ENCODE results near the gene ZMYND8.
"Not testable (repeated sequence)": the region's sequence is repeated elsewhere in the genome, so short reads cannot be mapped to it uniquely, and the experiment has no call there.

The ZMYND8 gene

DNA sequence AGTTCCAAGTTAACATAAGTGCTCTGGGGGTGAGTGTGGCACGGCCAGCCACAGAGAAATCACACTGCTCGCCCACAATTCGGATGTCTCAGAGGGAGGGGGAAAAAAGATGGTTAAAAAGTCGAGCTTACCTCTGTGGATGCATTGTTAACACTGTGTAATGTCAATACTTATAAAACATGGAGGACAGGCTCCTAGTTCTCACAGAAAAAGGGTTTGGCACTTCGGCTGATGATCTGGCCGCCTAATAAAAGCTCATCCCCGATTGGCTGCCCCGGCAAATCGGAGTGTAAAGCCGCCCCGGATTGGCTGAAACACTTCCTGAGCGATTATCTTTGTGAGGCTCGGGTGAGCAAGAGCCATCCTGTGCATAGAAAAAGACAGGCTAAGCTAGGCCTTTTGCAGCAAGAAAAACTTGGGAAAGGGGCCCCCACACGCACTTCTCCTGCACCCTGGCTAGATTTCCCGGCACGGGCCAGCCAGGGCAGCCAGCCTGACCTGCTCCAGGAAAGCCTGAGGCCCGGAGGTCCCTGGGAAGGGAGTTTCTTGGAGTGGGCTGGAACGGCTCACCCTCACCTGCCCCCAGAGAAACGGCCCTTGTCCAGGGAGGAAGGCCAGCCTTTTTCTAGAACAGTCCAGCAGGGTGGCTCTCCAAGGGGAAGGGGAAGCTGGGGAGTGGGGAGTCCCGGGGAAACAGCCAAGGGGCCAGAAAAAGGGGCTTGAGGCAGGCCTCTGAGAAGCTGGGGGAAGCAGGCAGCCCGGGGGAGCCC is at the start of gene ZMYND8:
ZMYND8 (minus strand) TSS at position 174 of the 770 bp plus-strand sequence; CDS start at position 145, 29 bp downstream.
- DNase-seq (ENCODE audit: low spot score), result peak; percentile 95

DNA sequence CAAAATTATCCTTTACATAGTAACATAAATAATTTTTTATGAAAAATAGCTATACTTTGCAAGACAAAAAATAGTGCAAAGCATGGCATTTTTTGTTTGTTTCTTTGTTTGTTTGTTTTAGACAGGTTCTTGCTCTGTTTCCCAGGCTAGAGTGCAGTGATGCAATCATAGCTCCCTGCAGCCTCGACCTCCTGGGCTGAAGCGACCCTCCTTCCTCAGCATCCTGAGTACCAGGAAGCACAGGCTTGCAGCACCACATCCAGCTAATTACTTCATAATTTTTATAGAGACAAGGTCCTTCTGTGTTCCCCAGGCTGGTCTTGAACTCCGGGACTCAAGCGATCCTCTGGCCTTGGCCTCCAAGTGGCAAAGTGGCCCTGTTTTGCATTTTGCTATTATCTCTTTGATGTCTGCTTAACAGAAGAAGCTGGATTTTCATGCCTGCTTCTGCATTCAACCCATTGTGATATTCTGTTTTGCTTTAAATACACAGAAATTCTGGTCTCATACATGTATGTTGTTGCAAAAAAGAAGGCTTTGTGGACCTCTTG is 49.4 kb upstream of the ZMYND8 start:
- DNase-seq (ENCODE audit: low spot score), result no peak

DNA sequence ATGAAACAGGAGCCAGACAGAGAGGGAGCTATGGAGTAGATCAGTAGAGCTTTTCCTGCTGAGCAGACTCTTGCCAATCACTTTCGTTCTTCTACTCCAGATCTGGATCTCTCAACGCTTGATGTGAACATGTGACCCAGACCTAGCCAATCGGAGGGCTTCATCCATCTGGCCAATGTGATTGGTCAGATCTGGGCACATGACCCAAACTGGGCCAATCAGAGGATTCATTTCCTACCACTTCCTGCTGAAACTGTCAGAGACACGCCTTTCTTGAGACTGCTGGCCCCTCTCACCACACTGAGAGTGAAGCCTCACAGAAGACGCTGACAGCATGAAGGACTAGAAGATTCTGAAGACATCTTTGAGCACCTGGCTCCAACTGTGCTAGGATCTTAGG is 44.2 kb upstream of the ZMYND8 start:
- DNase-seq (ENCODE audit: low spot score), result no peak

DNA sequence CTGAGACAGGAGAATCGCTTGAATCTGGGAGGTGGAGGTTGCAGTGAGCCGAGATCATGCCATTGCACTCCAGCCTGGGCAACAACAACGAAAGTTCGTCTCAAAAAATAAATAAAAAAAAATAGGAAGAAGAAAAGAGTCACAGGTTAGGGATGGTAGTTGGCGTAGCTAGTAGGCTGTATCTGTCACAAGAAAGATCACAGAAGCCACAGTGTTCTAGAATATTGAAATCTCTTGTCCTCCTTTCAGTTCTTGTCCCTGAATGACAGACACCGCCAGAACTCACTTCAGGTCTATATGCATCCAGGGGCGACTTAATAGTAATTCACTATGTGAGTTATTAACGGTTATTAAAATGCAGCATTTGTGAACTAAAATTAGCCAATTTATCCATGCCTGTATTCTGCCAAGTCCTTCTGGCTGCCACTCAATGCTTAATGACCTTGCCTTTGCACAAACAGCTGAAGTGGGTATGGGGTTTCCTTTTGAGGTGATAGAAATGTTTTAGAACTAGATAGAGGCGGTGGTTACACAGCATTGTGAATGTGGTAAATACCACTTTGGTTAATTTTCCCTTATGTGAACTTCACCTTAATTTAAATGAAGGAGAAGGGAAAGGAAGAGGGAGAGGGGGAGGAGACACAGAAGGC is 41.3 kb upstream of the ZMYND8 start:
- DNase-seq (ENCODE audit: low spot score), result no peak

DNA sequence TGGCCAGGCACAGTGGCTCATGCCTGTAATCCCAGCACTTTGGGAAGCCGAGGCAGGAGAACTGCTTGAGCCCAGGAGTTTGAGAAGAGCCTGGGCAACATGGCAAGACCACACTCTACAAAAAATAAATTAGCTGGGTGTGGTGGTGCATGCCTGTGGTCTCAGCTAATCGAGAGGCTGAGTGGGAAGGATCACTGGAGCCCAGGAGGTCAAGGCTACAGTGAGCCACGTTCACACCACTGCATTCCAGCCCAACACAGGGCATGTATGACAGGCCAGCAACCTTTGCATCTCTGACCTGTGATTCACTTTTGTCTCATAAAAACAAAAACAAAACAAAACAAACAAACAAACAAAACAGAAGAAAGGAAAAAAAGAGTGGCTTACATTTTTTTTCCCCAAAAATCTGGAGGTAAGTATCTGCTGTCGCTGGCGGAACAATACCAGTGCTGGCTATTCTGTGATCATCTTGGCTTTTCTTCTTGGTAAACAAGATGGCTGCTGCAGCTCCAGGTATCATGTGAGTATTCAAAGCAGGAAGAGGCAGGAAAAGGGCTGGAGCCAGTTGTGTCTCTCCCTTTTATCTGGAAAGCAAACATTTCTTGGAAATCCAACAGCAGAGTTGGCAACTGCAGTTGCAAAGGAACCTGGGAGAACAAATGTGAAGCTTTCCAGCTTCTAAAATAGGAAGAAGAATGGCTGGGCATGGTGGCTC is 40.4 kb upstream of the ZMYND8 start:
- no peak for DNase-seq (ENCODE audit: low spot score)

DNA sequence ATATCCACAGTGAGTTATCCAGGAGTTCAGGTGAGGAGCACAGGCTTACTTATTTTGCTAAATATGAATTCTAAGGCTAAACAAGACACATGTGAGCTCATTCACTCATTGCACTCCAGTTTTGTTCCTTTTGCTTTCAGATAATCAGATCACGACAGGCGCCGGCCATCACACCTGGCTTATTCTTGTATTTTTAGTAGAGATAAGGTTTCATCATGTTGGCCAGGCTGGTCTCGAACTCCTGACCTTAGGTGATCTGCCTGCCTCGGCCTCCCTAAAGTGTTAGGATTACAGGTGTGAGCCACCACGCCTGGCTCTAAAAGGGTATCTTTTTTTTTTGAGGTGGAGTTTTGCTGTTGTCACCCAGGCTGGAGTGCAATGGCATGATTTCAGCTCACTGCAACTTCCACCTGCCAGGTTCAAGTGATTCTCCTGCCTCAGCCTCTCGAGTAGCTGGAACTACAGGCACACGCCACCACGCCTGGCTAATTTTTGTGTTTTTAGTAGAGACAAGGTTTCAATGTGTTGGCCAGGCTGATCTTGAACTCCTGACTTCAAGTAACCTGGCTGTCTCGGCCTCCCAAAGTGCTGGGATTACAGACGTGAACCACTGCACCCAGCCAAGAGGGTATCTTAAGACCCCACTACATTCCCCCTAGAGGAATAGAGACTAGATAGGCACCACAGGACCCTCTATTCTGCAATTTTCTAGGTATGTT is 37.5 kb upstream of the ZMYND8 start:
- not testable (repeated sequence) for DNase-seq (ENCODE audit: low spot score)

DNA sequence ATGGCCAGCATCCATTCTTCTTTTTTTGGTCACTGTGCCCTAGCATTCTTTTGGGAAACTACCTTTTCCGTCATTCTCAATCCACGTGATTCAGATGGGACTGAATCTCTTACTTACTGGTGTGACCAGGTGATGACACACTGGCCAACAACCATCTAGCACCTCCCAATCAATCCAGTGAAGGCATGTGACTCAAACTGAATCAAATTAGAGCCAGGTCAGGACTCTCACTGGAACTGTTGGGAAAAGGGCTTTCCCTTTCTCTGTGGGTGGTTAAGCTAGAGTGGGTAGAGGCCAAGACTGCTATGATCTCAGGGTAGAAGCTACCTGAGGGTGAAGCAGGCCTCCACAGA is 36.2 kb upstream of the ZMYND8 start:
- peak; percentile 90 for DNase-seq (ENCODE audit: low spot score)

DNA sequence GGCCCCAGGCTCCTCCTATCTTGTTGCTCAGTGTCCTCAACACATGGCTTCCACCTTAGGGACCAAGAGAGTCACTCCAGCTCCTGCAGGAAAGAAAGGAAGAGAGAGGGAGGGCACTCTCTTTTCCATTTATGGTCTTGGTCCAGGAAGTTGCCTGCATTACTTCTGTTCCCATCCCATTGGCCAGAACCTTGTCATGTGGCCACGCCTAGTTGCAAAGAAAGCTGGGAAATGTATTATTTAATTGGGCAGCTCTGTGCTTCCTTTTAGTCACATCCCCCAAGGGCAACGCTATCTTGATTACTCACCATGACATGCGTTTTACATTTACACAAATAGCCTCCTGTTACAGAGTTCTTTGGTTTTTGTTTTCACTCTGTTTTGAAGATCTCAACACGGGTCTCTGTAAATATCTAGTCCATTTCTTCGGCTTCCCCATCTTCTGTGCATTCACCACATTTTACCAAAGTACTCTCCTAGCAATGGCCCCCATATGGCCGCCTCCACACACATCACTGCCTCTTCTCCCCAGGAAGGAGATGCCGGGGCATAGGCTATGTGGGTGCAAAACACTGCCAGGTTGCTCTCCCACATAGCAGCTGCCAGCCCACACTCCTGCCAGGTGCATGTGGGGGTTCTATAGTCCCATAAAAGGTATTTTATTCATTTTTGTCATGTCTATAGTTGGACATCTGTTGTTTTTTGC is 35.7 kb upstream of the ZMYND8 start:
- DNase-seq (ENCODE audit: low spot score), result peak; percentile 92

DNA sequence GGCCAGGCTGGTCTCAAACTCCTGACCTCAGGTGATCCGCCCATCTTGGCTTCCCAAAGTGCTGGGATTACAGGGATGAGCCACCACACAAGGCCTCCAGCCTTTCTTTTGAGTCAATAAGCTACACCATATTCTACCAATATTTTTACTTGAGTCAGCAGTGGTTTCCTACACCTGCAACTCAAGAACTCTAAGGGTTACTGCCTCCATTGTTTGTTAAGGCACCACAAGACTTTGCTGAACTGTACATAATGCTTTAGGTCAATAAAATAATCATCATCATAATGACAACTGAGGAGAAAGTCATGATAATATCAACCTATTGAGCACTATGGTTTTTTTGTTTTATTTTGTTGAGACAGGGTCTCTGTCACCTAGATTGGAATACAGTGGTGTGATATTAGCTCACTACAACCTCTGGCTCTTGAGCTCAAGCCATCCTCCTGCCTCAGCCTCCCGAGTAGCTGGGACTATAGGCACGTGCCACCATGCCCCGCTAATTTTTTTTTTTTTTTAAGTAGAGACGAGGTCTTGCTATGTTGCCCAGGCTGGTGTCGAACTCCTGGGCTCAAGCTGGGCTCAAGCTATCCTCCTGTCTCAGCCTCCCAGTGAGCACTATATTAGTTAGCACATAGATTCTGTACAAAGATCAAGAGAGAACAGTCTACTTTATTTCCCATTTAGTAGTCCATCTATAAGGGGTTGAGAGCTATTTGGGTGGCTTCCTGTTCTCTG is 34.9 kb upstream of the ZMYND8 start:
- DNase-seq (ENCODE audit: low spot score), result no peak

DNA sequence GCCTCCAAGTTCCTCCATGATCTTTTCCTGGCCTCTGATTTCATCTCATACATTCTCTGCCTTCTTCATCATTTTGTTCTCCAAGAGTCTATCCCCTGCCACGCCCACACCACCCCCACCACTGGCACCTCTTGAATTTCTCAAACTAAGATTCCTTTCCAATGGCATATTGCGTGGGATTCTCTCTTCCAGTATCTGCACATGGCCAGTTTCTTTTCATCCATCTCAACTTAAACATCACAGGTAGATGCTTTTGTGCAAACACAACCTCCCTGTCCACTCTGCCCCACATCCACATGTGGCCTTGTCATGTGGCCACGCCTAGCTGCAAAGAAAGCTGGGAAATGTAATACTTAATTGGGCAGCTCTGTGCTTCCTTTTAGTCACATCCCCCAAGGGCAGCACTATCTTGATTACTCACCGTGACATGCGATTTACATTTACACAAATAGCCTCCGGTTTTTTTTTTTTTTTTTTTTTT is 33.4 kb upstream of the ZMYND8 start:
- peak; percentile 77 for DNase-seq (ENCODE audit: low spot score)

DNA sequence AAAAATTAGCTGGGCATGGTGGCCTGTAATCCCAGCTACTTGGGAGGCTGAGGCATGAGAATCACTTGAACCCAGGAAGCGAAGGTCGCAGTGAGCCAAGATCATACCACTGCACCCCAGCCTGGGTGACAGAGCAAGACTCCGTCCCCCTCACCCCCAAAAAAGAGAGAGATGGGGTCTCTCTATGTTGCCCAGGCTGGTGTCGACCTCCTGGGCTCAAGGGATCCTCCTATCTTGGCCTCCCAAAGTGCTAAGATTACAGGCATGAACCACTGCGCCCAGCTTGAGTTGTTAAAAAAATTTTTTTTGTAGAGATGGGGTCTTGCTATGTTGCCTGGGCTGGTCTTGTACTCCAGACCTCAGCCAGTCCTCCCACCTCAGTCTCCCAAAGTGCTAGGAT is 29.5 kb upstream of the ZMYND8 start:
- not testable (repeated sequence) for DNase-seq (ENCODE audit: low spot score)

DNA sequence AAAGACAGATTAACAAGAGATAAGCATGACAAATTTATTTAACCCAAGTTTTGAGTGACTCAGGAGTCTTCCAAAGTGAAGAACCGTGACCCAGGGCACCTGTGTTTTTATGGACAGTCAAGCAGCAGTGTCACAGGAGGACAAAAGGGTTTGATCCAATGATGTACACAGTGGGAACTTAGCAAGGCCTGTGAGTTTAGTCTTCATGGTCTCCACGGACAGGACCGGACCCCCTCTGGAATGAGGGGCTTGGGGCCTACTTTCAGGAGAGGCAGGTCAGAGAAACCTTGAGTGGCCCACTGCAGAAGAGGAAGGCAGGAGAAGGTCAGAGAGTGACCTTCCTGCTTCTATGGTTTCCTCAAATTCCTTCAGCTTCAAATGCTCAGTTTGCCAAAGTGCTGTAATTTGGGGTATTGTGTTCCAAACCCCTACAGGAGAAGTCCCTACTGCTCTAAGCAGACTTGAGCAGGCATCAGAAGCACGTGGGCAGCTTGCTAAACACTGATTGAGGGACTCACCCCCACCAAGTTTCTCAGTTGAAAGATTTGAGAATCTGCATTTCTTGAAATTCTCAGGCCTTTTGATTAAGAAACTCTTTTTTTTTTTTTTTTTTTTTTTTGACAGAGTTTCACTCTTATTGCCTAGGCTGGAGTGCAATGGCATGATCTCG is 26.4 kb upstream of the ZMYND8 start:
- no peak for DNase-seq (ENCODE audit: low spot score)

DNA sequence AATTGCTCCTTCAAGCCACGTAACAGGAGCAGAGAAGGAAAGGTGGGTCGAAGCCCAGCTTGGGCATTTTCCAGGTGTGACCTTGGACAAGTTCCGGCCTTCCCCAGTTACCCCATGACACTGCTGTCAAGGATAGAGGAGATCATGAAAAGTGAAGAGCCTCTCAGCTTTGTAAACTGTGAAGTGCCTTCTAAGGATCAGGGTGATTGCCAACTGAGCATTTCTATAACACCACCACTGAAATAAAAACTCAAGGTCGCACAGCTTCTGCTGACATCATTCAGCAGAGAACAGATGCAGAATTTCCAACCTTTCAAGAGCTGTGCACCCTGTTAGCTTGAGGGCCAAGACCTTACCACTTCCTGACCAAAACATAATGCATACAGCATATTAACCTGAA is 24.0 kb upstream of the ZMYND8 start:
- no peak for DNase-seq (ENCODE audit: low spot score)

DNA sequence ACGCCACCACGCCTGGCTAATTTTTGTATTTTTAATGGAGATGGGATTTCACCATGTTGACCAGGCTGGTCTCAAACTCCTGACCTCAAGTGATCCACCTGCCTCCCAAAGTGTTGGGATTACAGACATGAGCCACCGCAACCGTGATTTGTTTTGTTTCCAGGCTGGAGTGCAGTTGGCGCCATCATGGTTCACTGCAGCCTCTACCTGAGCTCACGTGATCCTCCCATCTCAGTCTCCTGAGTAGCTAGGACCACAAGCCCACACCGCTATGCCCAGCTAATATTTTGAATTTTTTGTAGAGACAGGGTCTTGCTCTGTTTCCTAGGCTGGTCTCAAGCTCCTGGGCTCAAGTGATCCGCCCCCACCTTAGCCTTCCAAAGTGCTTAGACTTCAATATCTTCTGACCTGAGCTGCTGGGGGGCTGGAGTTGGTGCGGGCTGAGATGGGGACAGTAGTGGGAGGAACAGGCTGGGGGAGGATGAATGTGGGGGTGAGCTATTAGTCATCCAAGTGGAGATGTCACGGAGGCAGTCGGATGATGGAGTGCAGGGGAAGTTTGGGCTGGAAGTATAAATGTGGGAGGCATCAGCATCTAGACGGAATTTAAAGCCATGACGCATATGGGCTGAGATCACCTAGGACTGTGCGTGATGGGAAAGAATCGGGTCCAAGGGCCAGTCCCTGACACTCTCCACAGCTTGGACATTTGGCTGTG is 23.1 kb upstream of the ZMYND8 start:
- no peak for DNase-seq (ENCODE audit: low spot score)

DNA sequence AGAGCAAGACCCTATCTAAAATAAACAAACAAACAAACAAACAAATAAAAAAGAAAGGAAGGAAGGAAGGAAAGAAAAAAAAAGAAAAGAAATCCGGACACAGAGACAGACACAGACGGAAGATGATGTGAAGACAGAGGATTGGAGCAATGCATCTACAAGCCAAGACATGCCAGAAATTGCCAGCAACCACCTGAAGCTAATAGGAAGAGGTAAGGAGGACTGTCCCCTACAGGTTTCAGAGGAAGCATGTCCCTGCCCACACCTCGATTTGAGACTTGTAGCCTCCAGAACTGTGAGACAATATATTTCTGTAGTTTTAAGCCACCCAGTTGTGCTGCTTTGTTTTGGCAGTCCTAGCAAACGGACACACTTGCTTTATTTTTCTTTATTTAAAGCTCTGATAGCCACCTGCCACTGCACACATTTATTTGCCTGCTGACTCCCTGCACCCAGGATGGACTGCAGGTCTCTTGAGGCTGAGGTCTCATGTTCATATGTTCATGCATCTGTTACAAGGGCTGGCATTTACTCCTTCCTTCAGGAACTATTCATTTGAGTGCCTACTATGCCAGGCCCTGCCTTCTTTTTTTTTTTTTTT is 20.7 kb upstream of the ZMYND8 start:
- no peak for DNase-seq (ENCODE audit: low spot score)

DNA sequence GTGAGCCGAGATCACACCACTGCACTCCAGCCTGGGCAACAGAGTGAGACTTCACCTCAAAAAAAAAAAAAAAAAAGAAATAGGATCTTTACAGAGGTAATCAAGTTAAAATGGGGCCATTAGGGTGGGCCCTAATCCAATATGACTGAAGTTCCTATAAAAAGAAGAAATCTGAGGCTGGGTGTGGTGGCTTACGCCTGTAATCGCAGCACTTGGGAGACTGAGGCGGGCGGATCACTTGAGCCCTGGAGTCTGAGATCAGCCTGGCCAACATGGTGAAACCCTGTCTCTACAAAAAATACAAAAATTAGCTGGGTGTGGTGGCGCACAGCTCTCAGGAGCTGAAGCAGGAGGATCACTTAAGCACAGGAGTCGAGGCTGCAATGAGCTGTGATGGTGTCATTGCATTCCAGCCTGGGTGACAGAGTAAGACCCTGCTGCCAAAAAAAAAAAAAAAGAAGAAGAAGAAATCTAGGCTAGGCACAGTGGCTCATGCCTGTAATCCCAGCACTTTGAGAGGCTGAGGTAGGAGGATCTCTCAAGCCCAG is 19.7 kb upstream of the ZMYND8 start:
- peak; percentile 13 for DNase-seq (ENCODE audit: low spot score)

DNA sequence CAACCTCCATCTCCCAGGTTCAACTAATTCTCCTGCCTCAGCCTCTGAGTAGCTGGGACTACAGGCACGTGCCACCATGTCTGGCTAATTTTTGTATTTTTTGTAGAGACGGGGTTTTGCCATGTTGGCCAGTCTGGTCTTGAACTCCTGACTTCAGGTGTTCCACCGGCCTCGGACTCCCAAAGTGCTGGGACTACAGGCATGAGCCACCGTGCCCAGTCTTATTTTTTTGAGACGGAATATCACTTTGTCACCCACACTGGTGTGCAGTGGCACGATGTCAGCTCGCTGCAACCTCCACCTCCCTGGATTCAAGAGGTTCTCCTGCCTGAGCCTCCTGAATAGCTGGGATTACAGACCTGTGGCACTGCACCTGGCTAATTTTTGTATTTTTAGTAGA is 17.6 kb upstream of the ZMYND8 start:
- DNase-seq (ENCODE audit: low spot score), result not testable (repeated sequence)

DNA sequence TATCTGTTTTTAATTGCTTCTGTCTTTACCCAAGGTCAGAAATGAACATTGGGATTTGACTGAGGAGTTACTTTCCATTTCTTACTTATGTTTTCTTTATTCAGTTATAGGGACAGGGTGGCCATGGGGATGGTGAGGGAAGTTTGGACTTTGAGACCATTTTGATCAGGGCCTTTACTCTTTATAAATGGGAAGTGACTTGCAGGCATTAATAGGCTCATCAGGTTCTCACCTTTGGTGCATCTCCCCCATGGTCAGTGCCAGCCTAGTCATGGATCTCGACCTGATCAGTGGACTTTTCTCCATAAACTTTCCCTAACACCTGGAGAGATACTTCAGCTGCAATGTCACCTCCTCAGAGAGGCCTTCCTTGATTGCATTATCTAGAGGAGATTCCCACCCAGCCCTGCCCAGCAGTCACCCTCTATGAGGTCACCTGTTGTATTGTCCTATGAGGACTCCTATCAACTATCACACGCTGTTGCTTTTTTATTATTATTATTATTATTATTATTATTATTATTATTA is 16.8 kb upstream of the ZMYND8 start:
- DNase-seq (ENCODE audit: low spot score), result no peak

Data from kidney tubule cell (primary cell).